Mononuclear cell (primary cell): ENCODE measurements around the gene COG1. TPM values are rescaled to one million over a fixed set of nuclear protein-coding genes. Genes with fewer than 3 reads are reported as not detected.

ENCODE experiments used
- H3K27me3 ChIP-seq: 2 replicates; pipeline ENCODE4 v1.6.0; 2011; ENCODE audit warnings: low read length, control low read depth; ENCODE audit not compliant: insufficient read depth
- H3K4me1 ChIP-seq: 2 replicates; pipeline ENCODE4 v1.5.1; 2011; ENCODE audit warnings: mild to moderate bottlenecking, low read length, control low read depth; ENCODE audit not compliant: insufficient read depth
- H3K4me3 ChIP-seq: 2 replicates; pipeline ENCODE4 v1.5.1; 2011; ENCODE audit warnings: mild to moderate bottlenecking, low read length, moderate library complexity
- H3K9me3 ChIP-seq: 2 replicates; pipeline ENCODE4 v1.5.1; 2011; ENCODE audit warnings: low read depth, mild to moderate bottlenecking, control low read depth, low read length
- total RNA-seq: library from RNA; depleted of rRNA; stranded (reverse); fragments of >200 nt; gene quantifications from one replicate; pipeline ENCODE4 v1.2.3, GENCODE V29; 2012

The COG1 gene
- total RNA-seq, 1 donor, result 28.9 TPM

- Histone ChIP-seq H3K27me3 (no peaks in the 10 kb centered on the region), H3K4me1 (peaks cover 17% of the 10 kb centered on the region), H3K4me3 (no peak overlapping the region), H3K9me3 (no peaks in the 10 kb centered on the region)
Measured at GRCh38 chr17:73201215-73202069, 8.6 kb downstream of the COG1 start.

- no peak overlapping the region for H3K4me3 ChIP-seq
- H3K4me1 ChIP-seq, result peaks cover 17% of the 10 kb centered on the region
- H3K9me3 ChIP-seq, result no peaks in the 10 kb centered on the region
- no peaks in the 10 kb centered on the region for H3K27me3 ChIP-seq
Measured at GRCh38 chr17:73203135-73203787, 10.4 kb downstream of the COG1 start.

GRCh38 chr17:73203788-73204479 lies 11.1 kb downstream of the COG1 start:
- Histone ChIP-seq H3K27me3 (no peaks in the 10 kb centered on the region), H3K4me1 (peaks cover 17% of the 10 kb centered on the region), H3K9me3 (no peaks in the 10 kb centered on the region), H3K4me3 (no peak overlapping the region)

GRCh38 chr17:73205459-73205961 lies 12.7 kb downstream of the COG1 start:
- peaks cover 19% of the 10 kb centered on the region for H3K4me1 ChIP-seq
- no peaks in the 10 kb centered on the region for H3K9me3 ChIP-seq
- no peaks in the 10 kb centered on the region for H3K27me3 ChIP-seq
- no peak overlapping the region for H3K4me3 ChIP-seq

GRCh38 chr17:73208139-73208827 lies 15.4 kb downstream of the COG1 start:
- Histone ChIP-seq H3K9me3 (no peaks in the 10 kb centered on the region), H3K27me3 (no peaks in the 10 kb centered on the region), H3K4me3 (no peak overlapping the region), H3K4me1 (peaks cover 31% of the 10 kb centered on the region)

GRCh38 chr17:73209436-73209835 lies 16.6 kb downstream of the COG1 start:
- H3K27me3 ChIP-seq, result no peaks in the 10 kb centered on the region
- no peak overlapping the region for H3K4me3 ChIP-seq
- H3K9me3 ChIP-seq, result no peaks in the 10 kb centered on the region
- H3K4me1 ChIP-seq, result peaks cover 20% of the 10 kb centered on the region

GRCh38 chr17:73210002-73210678 lies 17.3 kb downstream of the COG1 start:
- Histone ChIP-seq H3K27me3 (no peaks in the 10 kb centered on the region), H3K4me1 (peaks cover 19% of the 10 kb centered on the region), H3K4me3 (no peak overlapping the region), H3K9me3 (no peaks in the 10 kb centered on the region)

GRCh38 chr17:73211745-73212144 lies 18.9 kb downstream of the COG1 start:
- no peak overlapping the region for H3K4me3 ChIP-seq
- no peaks in the 10 kb centered on the region for H3K27me3 ChIP-seq
- peaks cover 19% of the 10 kb centered on the region for H3K4me1 ChIP-seq
- H3K9me3 ChIP-seq, result no peaks in the 10 kb centered on the region

GRCh38 chr17:73214008-73214407 lies 21.2 kb downstream of the COG1 start:
- Histone ChIP-seq H3K4me1 (peaks cover 19% of the 10 kb centered on the region), H3K27me3 (no peaks in the 10 kb centered on the region), H3K4me3 (no peak overlapping the region), H3K9me3 (no peaks in the 10 kb centered on the region)

- H3K4me3 ChIP-seq, result no peak overlapping the region
- H3K4me1 ChIP-seq, result peaks cover 19% of the 10 kb centered on the region
- no peaks in the 10 kb centered on the region for H3K9me3 ChIP-seq
- H3K27me3 ChIP-seq, result no peaks in the 10 kb centered on the region
Measured at GRCh38 chr17:73214851-73215250, 22.0 kb downstream of the COG1 start.

GRCh38 chr17:73215447-73215846 lies 22.6 kb downstream of the COG1 start:
- Histone ChIP-seq H3K4me1 (peaks cover 17% of the 10 kb centered on the region), H3K27me3 (no peaks in the 10 kb centered on the region)

GRCh38 chr17:73223626-73224230 lies 30.9 kb downstream of the COG1 start:
- H3K9me3 ChIP-seq, result no peaks in the 10 kb centered on the region
- H3K4me3 ChIP-seq, result no peak overlapping the region
- peaks cover 26% of the 10 kb centered on the region for H3K4me1 ChIP-seq
- no peaks in the 10 kb centered on the region for H3K27me3 ChIP-seq

More at GRCh38 chr17:73215447-73215846, 22.6 kb downstream of the COG1 start:
- H3K9me3 ChIP-seq, result no peaks in the 10 kb centered on the region
- no peak overlapping the region for H3K4me3 ChIP-seq

- H3K4me3 ChIP-seq, result no peak overlapping the region
- H3K9me3 ChIP-seq, result no peaks in the 10 kb centered on the region
- H3K27me3 ChIP-seq, result no peaks in the 10 kb centered on the region
- peaks cover 31% of the 10 kb centered on the region for H3K4me1 ChIP-seq
Measured at GRCh38 chr17:73224237-73224636, 31.4 kb downstream of the COG1 start.
